ENCODE results near the gene RAD51B. TPM values are rescaled to one million over a fixed set of nuclear protein-coding genes. Genes with fewer than 3 reads are reported as not detected.

Gene RAD51B
- total and polyA plus RNA-seq, 2 of the 13 experiments (the other 11 are each of a cell fraction or from before 2014, with no cell fraction given): 7.0 to 9.5 TPM

DNA sequence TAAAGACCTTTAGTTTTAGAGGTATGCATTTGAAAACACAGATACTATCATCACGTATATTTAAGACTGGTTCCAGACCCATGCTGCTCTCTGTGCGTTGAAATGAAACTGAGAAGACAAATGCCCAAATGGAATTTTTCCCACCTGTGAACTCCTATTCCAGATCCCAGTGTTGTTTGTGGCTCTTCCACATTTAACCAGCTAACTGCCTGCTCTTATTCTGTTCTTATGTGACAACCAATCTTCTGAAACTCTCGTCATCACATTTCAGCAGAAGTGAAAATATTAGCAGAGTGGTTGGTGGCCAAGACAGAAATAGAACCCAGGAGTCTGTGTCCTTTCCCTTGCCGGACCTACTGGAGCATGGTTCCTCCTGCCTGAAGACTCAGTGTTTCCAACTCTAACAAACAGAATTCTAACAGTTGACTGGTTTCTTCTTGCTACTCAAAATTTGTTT lies 460.2 kb downstream of the RAD51B start:
- H3K36me3 ChIP-seq (replicated peaks in 1 of 2; ENCODE audit: control insufficient read depth in 1 of 2, insufficient read depth in 2 of 2, low read length in 2 of 2): no peaks in the 10 kb centered on the region
- WGBS (ENCODE audit: low lambda C conversion rate): 96% methylated on average over 4 of the region's 4 CpGs
- TF ChIP-seq ZBTB37 (CRISPR knock-in tag; IDR thresholded peaks at IDR 0.05) (no peak), CBX1 (IDR thresholded peaks at IDR 0.05; ENCODE audit: low read depth) (no peak), BRCA1 (CRISPR knock-in tag; IDR thresholded peaks at IDR 0.05) (no peak), ZNF7 (CRISPR knock-in tag; IDR thresholded peaks at IDR 0.05) (no peak), CEBPB (IDR thresholded peaks at IDR 0.05; ENCODE audit: borderline replicate concordance, low read depth, low read length) (no peak), ZFP90 (CRISPR knock-in tag; IDR thresholded peaks at IDR 0.05; ENCODE audit: borderline replicate concordance) (no peak), ZBTB7A (CRISPR knock-in tag; IDR thresholded peaks at IDR 0.05) (no peak), ZNF768 (CRISPR knock-in tag; IDR thresholded peaks at IDR 0.05) (no peak), MED8 (CRISPR knock-in tag; IDR thresholded peaks at IDR 0.05; ENCODE audit: insufficient replicate concordance) (no peak), HES4 (CRISPR knock-in tag; IDR thresholded peaks at IDR 0.05; ENCODE audit: borderline replicate concordance) (no peak), ZFP1 (CRISPR knock-in tag; IDR thresholded peaks at IDR 0.05) (no peak), STAG1 (CRISPR knock-in tag; IDR thresholded peaks at IDR 0.05) (no peak), RARG (CRISPR knock-in tag; IDR thresholded peaks at IDR 0.05; ENCODE audit: low read depth) (no peak)
- TF ChIP-seq, protein P1, sequence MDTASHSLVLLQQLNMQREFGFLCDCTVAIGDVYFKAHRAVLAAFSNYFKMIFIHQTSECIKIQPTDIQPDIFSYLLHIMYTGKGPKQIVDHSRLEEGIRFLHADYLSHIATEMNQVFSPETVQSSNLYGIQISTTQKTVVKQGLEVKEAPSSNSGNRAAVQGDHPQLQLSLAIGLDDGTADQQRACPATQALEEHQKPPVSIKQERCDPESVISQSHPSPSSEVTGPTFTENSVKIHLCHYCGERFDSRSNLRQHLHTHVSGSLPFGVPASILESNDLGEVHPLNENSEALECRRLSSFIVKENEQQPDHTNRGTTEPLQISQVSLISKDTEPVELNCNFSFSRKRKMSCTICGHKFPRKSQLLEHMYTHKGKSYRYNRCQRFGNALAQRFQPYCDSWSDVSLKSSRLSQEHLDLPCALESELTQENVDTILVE (CRISPR knock-in tag; IDR thresholded peaks at IDR 0.05): no peak
- H2AFZ ChIP-seq (ENCODE audit: low read length): no peak overlapping the region
- FAIRE-seq (no peak), DNase-seq (ENCODE audit: low spot score) (no peak), ATAC-seq (no peak)
- no peaks in the 10 kb centered on the region for H3K79me2 ChIP-seq (ENCODE audit: insufficient read depth, low read length)
- no peaks in the 10 kb centered on the region for H3K9me3 ChIP-seq (ENCODE audit: low read length)
- no peak overlapping the region for H3K27ac ChIP-seq (ENCODE audit: extremely low read length, insufficient read depth, low read length)
- H3K9ac ChIP-seq (ENCODE audit: insufficient read depth, low read depth, low read length): no peak overlapping the region
- CTCF ChIA-PET (ENCODE audit: low intra/inter-chr PET ratio, low total read pairs): no interaction called here
- in situ Hi-C loops (cut with HindIII; ENCODE audit: extremely low pct_ligation_motif_present, low pct_unique_long_range_greater_than_20kb) (no loop called here), intact Hi-C loops (cut with micrococcal nuclease; ENCODE audit: unreplicated experiment) (no loop called here)
- H3K4me2 ChIP-seq (ENCODE audit: low read depth, low read length): no peak overlapping the region
- no TSS peak for BruUV-seq (replicated peaks)
- peaks cover 69% of the 10 kb centered on the region for H3K4me1 ChIP-seq (ENCODE audit: insufficient read depth, low read length)
- no peak overlapping the region for H3K4me3 ChIP-seq (replicated peaks in 1 of 3; ENCODE audit: insufficient read depth in 1 of 3, low read depth in 2 of 3, low read length in 3 of 3)
- POLR2A ChIA-PET: no interaction called here
- H4K20me1 ChIP-seq (ENCODE audit: insufficient read depth, low read length): no peaks in the 10 kb centered on the region
- no peaks in the 10 kb centered on the region for H3K27me3 ChIP-seq (ENCODE audit: control insufficient read depth in 1 of 2, insufficient read depth in 2 of 2, low read length in 2 of 2)

Data from HepG2 (cell line).